Large intestine (tissue), 3 donors: ENCODE results near the gene CHERP. TPM values are rescaled to one million over a fixed set of nuclear protein-coding genes. Genes with fewer than 3 reads are reported as not detected.
A peak's percentile ranks its signal among the peaks of the same experiment; 100 is the strongest.

Source experiments
- DNase-seq, 2 donors: peaks; one replicate each; pipeline versions ENCODE4 v3.0.0 to v3.0.0-alpha.2; 2013
- H3K27ac ChIP-seq: one replicate; pipeline ENCODE4 v1.5.1; 2013; ENCODE audit warnings: low read length
- H3K27me3 ChIP-seq: 2 replicates; pipeline ENCODE4 v1.6.1; 2013; ENCODE audit warnings: low read length; ENCODE audit not compliant: control insufficient read depth, insufficient read depth
- H3K36me3 ChIP-seq: 2 replicates; pipeline ENCODE4 v1.6.1; 2013; ENCODE audit warnings: low read length; ENCODE audit not compliant: control insufficient read depth, insufficient read depth
- H3K4me1 ChIP-seq: one replicate; pipeline ENCODE4 v1.6.1; 2013; ENCODE audit warnings: low read length; ENCODE audit not compliant: control insufficient read depth, insufficient read depth
- H3K4me3 ChIP-seq: one replicate; pipeline ENCODE4 v1.5.1; 2013; ENCODE audit warnings: low read length
- H3K9me3 ChIP-seq: one replicate; pipeline ENCODE4 v1.6.1; 2013; ENCODE audit warnings: mild to moderate bottlenecking, low read depth, low read length, moderate library complexity; ENCODE audit not compliant: control insufficient read depth
- WGBS: methylation state at CpG from one replicate; pipeline ENCODE4 v1.1.5; 2013; ENCODE audit warnings: low lambda C conversion rate; ENCODE audit not compliant: insufficient coverage; 5-methylcytosine and 5-hydroxymethylcytosine counted together
- polyA plus RNA-seq: library from polyadenylated mRNA; unstranded; fragments of 120-200 nt; gene quantifications from one replicate; pipeline ENCODE4 v1.2.1, GENCODE V29; 2013

The CHERP gene
- polyA plus RNA-seq, 1 donor = 45.7 TPM

- Histone ChIP-seq H3K4me3 (no peak overlapping the region), H3K27ac (peak overlapping the region; percentile 53), H3K4me1 (peaks cover 33% of the 10 kb centered on the region), H3K36me3 (peaks cover 9% of the 10 kb centered on the region), H3K9me3 (no peaks in the 10 kb centered on the region), H3K27me3 (no peaks in the 10 kb centered on the region)
- no CpG with 5 or more reads among the region's 11 CpGs for WGBS
- no peak for DNase-seq
These were observed 43.7 kb upstream of the CHERP start for GRCh38 chr19:16585808-16586476.

GRCh38 chr19:16585094-16585801 is 43.0 kb upstream of the CHERP start:
- no CpG with 5 or more reads among the region's 13 CpGs for WGBS
- no peaks in the 10 kb centered on the region for H3K9me3 ChIP-seq
- H3K4me3 ChIP-seq = peak overlapping the region; percentile 20
- peak overlapping the region; percentile 73 for H3K27ac ChIP-seq
- DNase-seq = no peak
- no peaks in the 10 kb centered on the region for H3K27me3 ChIP-seq
- H3K36me3 ChIP-seq = peaks cover 9% of the 10 kb centered on the region
- H3K4me1 ChIP-seq = peaks cover 33% of the 10 kb centered on the region

DNA sequence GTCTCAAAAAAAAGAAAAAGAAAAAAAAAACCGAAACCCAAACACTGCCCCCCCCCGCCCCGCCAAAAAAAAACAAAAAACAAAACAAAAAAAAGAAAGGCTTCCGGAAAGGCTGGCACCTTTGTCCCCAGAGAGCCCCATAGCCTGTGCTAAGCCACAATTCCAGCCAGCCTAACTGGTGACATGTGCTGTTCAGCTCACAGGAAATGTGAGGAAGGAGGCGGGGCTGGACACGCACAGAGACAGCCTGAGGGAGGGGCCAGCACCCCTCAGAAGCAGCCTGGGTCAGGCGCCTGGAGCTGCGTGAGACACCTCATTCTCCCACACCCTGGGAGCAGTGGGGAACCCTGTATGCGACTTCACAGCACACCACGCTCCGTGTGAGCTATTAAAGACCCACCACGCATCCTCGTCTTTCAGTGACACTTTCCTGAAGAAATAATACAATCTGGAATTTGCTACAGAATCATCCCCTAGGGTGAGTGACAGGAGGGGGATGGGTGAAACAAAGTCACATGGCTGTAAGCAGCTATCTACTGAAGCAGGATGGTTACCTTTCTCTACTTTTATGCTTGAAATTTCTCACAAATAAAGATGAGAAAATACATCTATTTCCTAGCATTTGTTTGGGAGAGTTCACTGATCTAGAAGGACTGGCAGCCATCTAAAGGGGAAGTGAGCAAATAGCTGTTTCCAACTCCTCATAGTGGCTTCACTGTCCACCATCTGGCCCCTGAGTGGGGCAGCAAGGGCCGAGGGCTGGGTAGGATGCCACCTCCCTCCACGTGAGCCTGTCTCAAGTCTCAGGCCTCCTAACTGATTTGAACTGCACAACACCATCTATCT is 42.2 kb upstream of the CHERP start:
- peak overlapping the region; percentile 20 for H3K4me3 ChIP-seq
- H3K36me3 ChIP-seq = peaks cover 15% of the 10 kb centered on the region
- no peaks in the 10 kb centered on the region for H3K27me3 ChIP-seq
- no peaks in the 10 kb centered on the region for H3K9me3 ChIP-seq
- H3K27ac ChIP-seq = peak overlapping the region; percentile 73
- peak; percentile 82 to 91 for DNase-seq
- WGBS = 7% methylated on average over 3 of the region's 15 CpGs
- peaks cover 33% of the 10 kb centered on the region for H3K4me1 ChIP-seq

DNA sequence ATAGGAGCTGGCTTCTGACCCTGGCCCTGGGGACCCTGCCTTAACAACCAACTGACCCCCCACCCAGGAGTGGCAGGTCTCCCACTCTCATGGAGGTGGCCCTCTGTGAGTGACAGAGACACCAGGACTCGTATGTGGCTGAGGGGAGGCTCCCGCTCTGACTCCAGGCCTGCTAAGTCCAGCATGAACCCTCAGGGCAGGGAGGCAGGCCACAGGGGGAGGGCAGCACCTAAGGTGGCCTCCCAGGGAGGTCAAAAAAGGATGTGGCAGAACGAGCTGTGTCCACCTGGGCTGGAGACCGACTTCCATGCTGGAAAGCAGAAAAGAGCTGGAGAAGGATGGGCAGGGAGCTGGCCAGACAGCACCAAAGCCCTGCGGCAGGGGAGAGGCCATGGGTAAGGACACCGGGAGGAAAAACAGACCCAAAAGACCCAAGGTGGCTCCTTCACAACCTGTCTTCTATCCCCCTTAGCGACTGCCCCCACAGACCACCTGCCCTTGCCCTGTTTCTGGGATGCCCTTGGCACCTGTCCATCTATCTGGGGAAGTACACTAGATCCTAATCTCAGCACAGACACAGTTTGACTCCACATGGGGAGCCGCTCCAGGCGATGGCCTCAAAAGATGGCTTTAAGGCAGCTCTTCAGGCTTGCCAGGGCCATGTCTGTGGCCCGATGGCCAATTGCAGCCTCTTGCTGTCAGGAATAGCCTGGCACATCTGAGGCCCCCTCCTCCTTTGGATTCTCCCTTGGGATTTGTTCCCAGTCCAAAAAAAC is 40.4 kb upstream of the CHERP start:
- Histone ChIP-seq H3K9me3 (no peaks in the 10 kb centered on the region), H3K27ac (no peak overlapping the region), H3K4me3 (no peak overlapping the region), H3K4me1 (peaks cover 30% of the 10 kb centered on the region), H3K36me3 (peaks cover 29% of the 10 kb centered on the region), H3K27me3 (no peaks in the 10 kb centered on the region)
- no CpG with 5 or more reads among the region's 10 CpGs for WGBS
- DNase-seq = no peak

DNA sequence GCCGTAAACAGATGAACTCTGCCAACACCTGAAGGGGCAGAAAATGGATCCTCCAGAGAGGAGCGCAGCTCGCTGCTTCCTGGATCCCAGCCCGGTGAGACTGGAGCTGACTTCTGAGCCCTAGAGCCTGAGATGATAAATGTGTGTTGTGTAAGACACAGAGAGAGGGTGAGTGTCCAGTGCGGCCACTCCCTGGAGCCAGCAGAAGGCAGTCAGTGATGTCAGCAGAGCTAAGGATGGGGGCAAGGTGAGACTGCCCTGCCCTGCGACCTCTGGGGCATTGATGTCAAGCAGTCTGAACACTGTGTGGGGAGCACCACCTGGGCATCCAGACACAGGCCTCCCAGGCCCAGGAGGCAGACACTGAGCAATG is 39.7 kb upstream of the CHERP start:
- peaks cover 33% of the 10 kb centered on the region for H3K36me3 ChIP-seq
- peaks cover 25% of the 10 kb centered on the region for H3K4me1 ChIP-seq
- no peaks in the 10 kb centered on the region for H3K27me3 ChIP-seq
- no peak overlapping the region for H3K4me3 ChIP-seq
- no peak for DNase-seq
- no peaks in the 10 kb centered on the region for H3K9me3 ChIP-seq
- no CpG with 5 or more reads among the region's 6 CpGs for WGBS
- peak overlapping the region; percentile 47 for H3K27ac ChIP-seq

GRCh38 chr19:16581145-16581970 is 39.1 kb upstream of the CHERP start:
- no peaks in the 10 kb centered on the region for H3K27me3 ChIP-seq
- no peak overlapping the region for H3K4me3 ChIP-seq
- peaks cover 24% of the 10 kb centered on the region for H3K4me1 ChIP-seq
- WGBS = no CpG with 5 or more reads among the region's 12 CpGs
- peaks cover 39% of the 10 kb centered on the region for H3K36me3 ChIP-seq
- H3K27ac ChIP-seq = peak overlapping the region; percentile 47
- H3K9me3 ChIP-seq = no peaks in the 10 kb centered on the region
- no peak for DNase-seq

GRCh38 chr19:16579381-16579780 is 37.1 kb upstream of the CHERP start:
- no peak for DNase-seq
- Histone ChIP-seq H3K4me3 (no peak overlapping the region), H3K4me1 (peaks cover 7% of the 10 kb centered on the region), H3K36me3 (peaks cover 56% of the 10 kb centered on the region), H3K9me3 (no peaks in the 10 kb centered on the region), H3K27ac (no peak overlapping the region), H3K27me3 (no peaks in the 10 kb centered on the region)
- WGBS = 100% methylated on average over 1 of the region's 4 CpGs

DNA sequence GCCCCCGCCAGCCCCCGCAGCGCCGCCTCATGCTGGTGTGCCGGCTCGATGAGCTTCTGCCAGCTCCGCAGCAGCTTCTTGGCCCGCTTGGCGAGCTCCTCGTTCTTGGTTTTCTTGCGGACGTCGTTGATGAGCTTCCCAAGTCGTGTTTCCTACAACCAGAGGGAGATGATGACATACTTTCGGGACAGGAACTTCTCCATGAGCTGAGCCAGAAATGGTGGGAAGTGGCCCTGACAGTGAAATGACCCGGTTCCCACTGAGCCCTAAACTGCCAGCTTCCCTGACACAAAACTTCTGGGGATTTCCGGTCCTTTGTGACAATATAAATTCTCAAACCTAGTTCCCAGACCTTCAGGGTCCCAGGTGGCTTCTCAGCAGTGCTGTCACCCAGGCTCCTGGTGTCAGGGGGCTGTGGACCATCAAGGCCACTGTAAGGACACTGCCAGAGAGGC is 35.3 kb upstream of the CHERP start:
- DNase-seq = no peak
- Histone ChIP-seq H3K27me3 (no peaks in the 10 kb centered on the region), H3K27ac (no peak overlapping the region), H3K4me3 (no peak overlapping the region), H3K4me1 (peaks cover 8% of the 10 kb centered on the region), H3K36me3 (peaks cover 56% of the 10 kb centered on the region), H3K9me3 (no peaks in the 10 kb centered on the region)
- WGBS = 97% methylated on average over 6 of the region's 17 CpGs

DNA sequence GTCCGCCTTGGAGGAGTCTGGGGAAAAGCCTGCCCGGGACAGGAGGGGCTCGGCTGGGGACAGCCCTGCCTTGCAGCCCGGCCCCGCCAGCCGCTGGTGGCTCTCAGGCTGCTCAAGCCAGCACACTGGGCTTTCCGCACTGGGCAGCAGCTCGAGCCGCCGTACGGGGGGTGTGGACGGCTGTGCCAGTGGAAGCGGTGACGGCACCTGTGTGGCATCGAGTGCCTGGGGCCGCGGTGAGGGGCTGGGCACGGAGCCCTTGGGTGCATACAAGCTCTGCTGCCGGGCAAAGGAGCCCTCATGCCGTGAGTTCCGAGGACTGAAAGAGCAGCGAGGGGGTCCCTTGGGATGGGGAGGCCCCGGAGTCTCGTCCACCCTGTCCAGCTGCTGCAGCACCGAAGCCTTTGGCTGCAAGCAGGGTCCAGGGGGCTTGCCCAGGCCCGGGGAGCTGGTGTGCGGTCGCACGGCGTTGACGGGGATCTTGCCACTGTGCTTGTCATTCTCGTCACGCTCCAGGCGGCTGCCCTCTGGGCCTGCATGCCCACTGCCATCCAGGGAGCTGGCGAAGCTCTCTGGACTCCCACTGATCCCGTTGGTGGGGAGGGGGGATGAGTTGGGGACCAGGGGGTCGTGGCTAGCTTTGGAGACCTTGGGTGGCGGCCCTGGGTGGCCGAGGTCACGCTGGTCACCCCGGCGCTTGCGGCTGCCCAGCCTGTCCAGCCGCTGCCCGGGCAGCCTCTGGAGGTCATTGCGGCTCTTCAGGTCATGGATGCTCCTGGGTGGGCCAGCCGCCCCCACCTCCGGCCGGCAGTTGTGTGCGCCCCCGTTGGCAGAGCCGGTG is 34.7 kb upstream of the CHERP start:
- DNase-seq = no peak
- no peaks in the 10 kb centered on the region for H3K27me3 ChIP-seq
- H3K4me1 ChIP-seq = peaks cover 8% of the 10 kb centered on the region
- no peaks in the 10 kb centered on the region for H3K9me3 ChIP-seq
- no peak overlapping the region for H3K27ac ChIP-seq
- no peak overlapping the region for H3K4me3 ChIP-seq
- H3K36me3 ChIP-seq = peaks cover 53% of the 10 kb centered on the region
- no CpG with 5 or more reads among the region's 52 CpGs for WGBS
